ENCODE results near the gene NDFIP2.

DNA sequence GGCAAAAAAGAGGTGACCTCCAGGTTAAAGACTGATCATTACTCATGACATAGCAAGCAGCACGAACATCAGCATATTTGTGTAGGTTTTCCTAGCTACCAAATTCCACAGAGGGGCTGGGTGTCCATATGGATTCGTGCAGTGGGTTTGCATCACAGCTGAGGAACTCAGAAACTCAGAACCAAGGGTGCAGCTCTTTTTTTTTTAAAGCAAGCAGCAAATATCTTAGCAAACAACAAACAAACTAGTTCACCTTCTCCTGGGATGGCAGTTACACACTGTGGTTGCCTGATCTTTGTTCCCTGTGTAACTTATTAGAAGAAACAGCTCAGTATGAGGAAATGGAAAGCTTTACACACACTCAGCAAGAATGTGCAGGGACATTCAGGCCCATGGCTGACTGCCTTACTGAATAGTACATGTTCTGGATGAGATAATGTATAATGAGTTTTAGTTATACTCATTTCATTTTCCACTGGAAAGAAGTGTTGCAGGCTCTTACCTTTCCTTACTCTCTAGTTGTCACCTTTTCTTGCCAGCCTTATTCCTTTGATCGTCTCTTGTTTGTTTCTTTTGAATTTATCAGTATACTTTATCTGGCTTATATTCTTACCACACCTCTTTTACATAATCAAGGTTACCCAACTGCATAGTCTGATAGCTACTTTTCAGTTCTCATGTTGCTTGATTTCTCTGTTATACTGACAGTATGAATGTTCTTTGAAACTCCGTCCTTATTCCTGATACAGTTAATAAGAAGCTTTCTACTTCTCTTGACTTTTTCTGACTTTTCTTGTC, 4.3 kb downstream of the NDFIP2 start:
- TF ChIP-seq CTCF (conservative IDR thresholded peaks at IDR 0.05) (no peak), EZH2 (IDR thresholded peaks at IDR 0.05; ENCODE audit: low read depth) (no peak)
